ENCODE results near the gene PTGES2. TPM values are rescaled to one million over a fixed set of nuclear protein-coding genes. Genes with fewer than 3 reads are reported as not detected.
A peak's percentile ranks its signal among the peaks of the same experiment; 100 is the strongest.

The PTGES2 gene
- total RNA-seq, 2 experiments from 2014 or later, result 57.2 to 59.9 TPM

- ChIA-PET CTCF (interaction anchor here (0.8 to 5.4 kb wide), 8 partner anchors 9 to 127 kb away, joined by 3 to 39 read pairs (median 4); partner anchors contain the start of gene BBLN), POLR2A (no interaction called here)
- no peaks in the 10 kb centered on the region for H3K9me3 Mint-ChIP-seq
- H3K27ac Mint-ChIP-seq, result peak overlapping the region; percentile 43
- H3K36me3 Mint-ChIP-seq (ENCODE audit: low read depth), result peaks cover 6% of the 10 kb centered on the region
- peak overlapping the region; percentile 82 for H3K4me3 Mint-ChIP-seq
- DNase-seq, result no peak
- H3K27me3 Mint-ChIP-seq, result no peaks in the 10 kb centered on the region
- H3K4me1 Mint-ChIP-seq, result peaks cover 37% of the 10 kb centered on the region
Measured at GRCh38 chr9:128125580-128126354, 1.8 kb downstream of the PTGES2 start.

DNA sequence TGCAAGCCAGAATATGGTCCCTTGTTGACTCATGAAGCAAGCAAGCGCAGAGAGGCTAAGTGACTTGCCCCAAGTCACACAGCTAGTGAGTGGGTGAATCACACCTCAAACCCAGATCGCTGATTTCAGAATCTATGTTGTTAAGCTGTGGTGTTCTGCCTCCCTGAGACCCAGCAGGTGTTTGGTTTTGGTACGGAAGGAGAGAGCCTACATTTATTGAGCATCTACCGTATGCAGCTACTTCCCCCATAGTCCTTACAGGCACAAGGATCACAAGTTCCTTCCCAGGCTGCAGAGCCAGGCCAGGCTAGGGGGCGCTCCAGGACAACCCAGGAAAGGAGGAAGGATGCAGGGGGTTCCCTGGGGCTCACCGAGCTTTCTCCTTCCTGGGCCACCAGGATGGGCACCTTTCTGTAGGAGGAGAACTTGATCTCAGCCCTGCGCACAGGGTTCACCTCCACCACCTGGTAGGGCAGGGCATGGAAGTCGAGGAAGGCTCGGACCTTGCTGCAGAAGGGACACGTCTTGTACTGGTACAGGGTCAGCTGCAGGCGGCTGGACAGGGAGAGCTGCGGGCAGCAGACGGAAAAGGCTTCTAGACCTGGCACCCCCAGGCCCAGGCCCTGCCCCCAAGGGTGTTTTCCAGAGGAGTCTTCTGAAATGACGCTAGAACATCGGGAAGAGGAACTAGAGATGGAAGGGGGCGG is 2.5 kb downstream of the PTGES2 start:
- peaks cover 37% of the 10 kb centered on the region for H3K4me1 Mint-ChIP-seq
- H3K4me3 Mint-ChIP-seq, result peak overlapping the region; percentile 34
- peak overlapping the region; percentile 13 for H3K27ac Mint-ChIP-seq
- CTCF ChIA-PET, result interaction anchor here (0.7 to 5.4 kb wide), 8 partner anchors 8 to 208 kb away, joined by 3 to 39 read pairs (median 4); partner anchors contain the start of gene ST6GALNAC4
- peaks cover 6% of the 10 kb centered on the region for H3K36me3 Mint-ChIP-seq (ENCODE audit: low read depth)
- peak; percentile 53 for DNase-seq
- H3K27me3 Mint-ChIP-seq, result no peaks in the 10 kb centered on the region
- POLR2A ChIA-PET, result no interaction called here
- no peaks in the 10 kb centered on the region for H3K9me3 Mint-ChIP-seq

GRCh38 chr9:128124451-128124850 is 3.1 kb downstream of the PTGES2 start:
- H3K36me3 Mint-ChIP-seq (ENCODE audit: low read depth), result peaks cover 6% of the 10 kb centered on the region
- no peaks in the 10 kb centered on the region for H3K27me3 Mint-ChIP-seq
- CTCF ChIA-PET, result interaction anchor here (0.7 to 2.2 kb wide), 6 partner anchors 17 to 207 kb away, joined by 3 to 6 read pairs (median 3); partner anchors contain the start of gene ST6GALNAC4
- no peak for DNase-seq
- POLR2A ChIA-PET, result no interaction called here
- H3K4me1 Mint-ChIP-seq, result peaks cover 33% of the 10 kb centered on the region
- no peak overlapping the region for H3K27ac Mint-ChIP-seq
- no peaks in the 10 kb centered on the region for H3K9me3 Mint-ChIP-seq
- peak overlapping the region; percentile 34 for H3K4me3 Mint-ChIP-seq

DNA sequence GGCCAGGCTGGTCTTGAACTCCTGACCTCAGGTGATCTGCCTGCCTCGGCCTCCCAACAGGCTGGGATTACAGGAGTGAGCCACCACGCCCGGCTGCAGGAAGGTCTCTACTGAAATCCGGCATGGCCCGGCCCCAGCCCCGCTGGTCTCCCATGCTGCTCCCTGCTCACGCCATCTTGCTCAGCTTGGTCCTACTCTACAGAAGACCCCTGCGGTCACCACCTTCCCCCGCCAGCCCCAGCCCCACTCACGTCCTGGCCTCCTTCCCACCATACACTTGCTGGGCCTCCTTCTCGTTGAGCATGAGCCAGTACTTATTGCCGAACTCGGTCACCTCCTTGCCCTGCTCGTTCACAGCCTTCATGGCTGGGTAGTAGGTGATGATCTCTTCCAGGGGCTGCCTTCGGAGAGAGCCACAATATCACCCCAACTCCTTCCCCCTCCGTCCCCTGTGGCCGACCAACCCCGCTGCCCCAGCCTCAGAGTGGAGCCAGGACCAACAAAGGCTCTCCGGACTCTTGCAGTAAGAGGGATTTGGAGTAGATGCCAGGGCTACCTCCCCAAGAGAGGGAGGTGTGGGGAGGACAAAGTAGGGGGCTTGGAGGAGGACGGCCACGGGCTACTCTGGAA is 4.0 kb downstream of the PTGES2 start:
- peaks cover 27% of the 10 kb centered on the region for H3K4me1 Mint-ChIP-seq
- no peak overlapping the region for H3K4me3 Mint-ChIP-seq
- no peak for DNase-seq
- no peak overlapping the region for H3K27ac Mint-ChIP-seq
- no peaks in the 10 kb centered on the region for H3K9me3 Mint-ChIP-seq
- ChIA-PET CTCF (interaction anchor here (0.7 kb wide), 1 partner anchor 23 kb away, joined by 3 read pairs; no protein-coding TSS in a partner anchor), POLR2A (no interaction called here)
- no peaks in the 10 kb centered on the region for H3K27me3 Mint-ChIP-seq
- peaks cover 6% of the 10 kb centered on the region for H3K36me3 Mint-ChIP-seq (ENCODE audit: low read depth)

GRCh38 chr9:128122809-128123175 is 4.7 kb downstream of the PTGES2 start:
- no peak overlapping the region for H3K4me3 Mint-ChIP-seq
- H3K4me1 Mint-ChIP-seq, result peaks cover 28% of the 10 kb centered on the region
- no peaks in the 10 kb centered on the region for H3K27me3 Mint-ChIP-seq
- no peak for DNase-seq
- H3K9me3 Mint-ChIP-seq, result no peaks in the 10 kb centered on the region
- ChIA-PET POLR2A (no interaction called here), CTCF (no interaction called here)
- peaks cover 3% of the 10 kb centered on the region for H3K36me3 Mint-ChIP-seq (ENCODE audit: low read depth)
- no peak overlapping the region for H3K27ac Mint-ChIP-seq

- peaks cover 33% of the 10 kb centered on the region for H3K4me1 Mint-ChIP-seq
- H3K9me3 Mint-ChIP-seq, result no peaks in the 10 kb centered on the region
- ChIA-PET POLR2A (no interaction called here), CTCF (no interaction called here)
- H3K4me3 Mint-ChIP-seq, result no peak overlapping the region
- no peak for DNase-seq
- H3K36me3 Mint-ChIP-seq (ENCODE audit: low read depth), result peaks cover 3% of the 10 kb centered on the region
- no peaks in the 10 kb centered on the region for H3K27me3 Mint-ChIP-seq
- no peak overlapping the region for H3K27ac Mint-ChIP-seq
Measured at GRCh38 chr9:128121924-128122808, 5.4 kb downstream of the PTGES2 start.

DNA sequence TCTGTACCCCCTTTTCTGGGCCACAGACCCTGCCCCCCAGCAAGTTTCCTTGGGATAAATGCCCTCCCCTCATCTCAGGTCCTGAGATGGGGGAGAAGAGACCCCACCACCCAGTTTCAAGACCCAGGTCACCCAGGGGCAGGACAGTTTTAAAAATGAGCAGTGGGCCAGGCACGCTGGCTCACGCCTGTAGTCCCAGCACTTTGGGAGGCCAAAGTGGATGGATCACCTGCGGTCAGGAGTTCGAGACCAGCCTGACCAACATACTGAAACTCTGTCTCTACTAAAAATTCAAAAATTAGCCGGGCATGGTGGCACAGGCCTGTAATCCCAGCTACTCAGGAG is 6.1 kb downstream of the PTGES2 start:
- CTCF ChIA-PET, result no interaction called here
- H3K9me3 Mint-ChIP-seq, result no peaks in the 10 kb centered on the region
- DNase-seq, result no peak
- H3K4me3 Mint-ChIP-seq, result no peak overlapping the region
- no peaks in the 10 kb centered on the region for H3K27me3 Mint-ChIP-seq
- peaks cover 31% of the 10 kb centered on the region for H3K4me1 Mint-ChIP-seq
- POLR2A ChIA-PET, result no interaction called here
- H3K27ac Mint-ChIP-seq, result no peak overlapping the region
- peaks cover 3% of the 10 kb centered on the region for H3K36me3 Mint-ChIP-seq (ENCODE audit: low read depth)

GRCh38 chr9:128120741-128121465 is 6.6 kb downstream of the PTGES2 start:
- CTCF ChIA-PET, result interaction anchor here (0.7 kb wide), 1 partner anchor 1894 kb away, joined by 3 read pairs; no protein-coding TSS in a partner anchor
- Mint-ChIP-seq H3K9me3 (no peaks in the 10 kb centered on the region), H3K36me3 (ENCODE audit: low read depth) (peaks cover 3% of the 10 kb centered on the region), H3K27me3 (no peaks in the 10 kb centered on the region), H3K4me3 (no peak overlapping the region), H3K27ac (no peak overlapping the region), H3K4me1 (peaks cover 26% of the 10 kb centered on the region)
- POLR2A ChIA-PET, result no interaction called here
- no peak for DNase-seq

DNA sequence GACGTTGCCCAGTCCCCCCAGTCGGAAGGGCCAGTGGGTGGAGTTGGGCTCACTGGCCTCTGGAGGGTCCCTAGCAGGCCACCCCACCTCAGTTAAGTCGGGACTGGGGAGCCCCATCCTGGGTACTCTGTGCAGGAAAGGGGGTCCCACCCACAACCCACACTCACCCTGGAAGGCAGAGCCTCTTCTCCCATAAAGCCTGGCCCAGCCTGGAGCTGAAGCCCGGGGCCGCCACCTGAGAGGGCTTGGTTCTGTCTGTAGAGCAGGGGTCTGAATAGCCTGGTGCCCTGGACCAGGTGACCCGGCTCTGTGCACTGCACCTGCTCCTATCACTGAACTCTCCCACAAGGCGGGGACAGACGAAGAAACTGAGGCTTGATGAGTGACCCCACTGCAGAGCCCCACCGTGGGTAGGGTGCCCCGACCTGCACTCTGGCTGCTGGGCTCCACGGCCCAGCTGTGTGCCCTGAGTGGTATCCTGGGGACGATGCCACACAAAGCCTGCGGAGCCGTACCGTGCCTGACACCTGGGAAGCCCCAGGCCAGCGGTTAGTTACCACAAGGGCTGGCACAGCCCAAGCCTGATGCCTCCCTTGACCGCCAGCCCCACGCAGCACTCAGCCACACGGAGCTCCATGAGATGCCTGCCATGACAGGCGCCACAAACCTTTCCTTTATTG is 7.3 kb downstream of the PTGES2 start:
- no peaks in the 10 kb centered on the region for H3K9me3 Mint-ChIP-seq
- no peak overlapping the region for H3K4me3 Mint-ChIP-seq
- H3K36me3 Mint-ChIP-seq (ENCODE audit: low read depth), result peaks cover 3% of the 10 kb centered on the region
- no peaks in the 10 kb centered on the region for H3K27me3 Mint-ChIP-seq
- H3K27ac Mint-ChIP-seq, result no peak overlapping the region
- peaks cover 19% of the 10 kb centered on the region for H3K4me1 Mint-ChIP-seq
- DNase-seq, result no peak
- ChIA-PET CTCF (interaction anchor here (0.7 to 0.9 kb wide), 2 partner anchors 33 to 1893 kb away, joined by 3 read pairs; no protein-coding TSS in a partner anchor), POLR2A (no interaction called here)

DNA sequence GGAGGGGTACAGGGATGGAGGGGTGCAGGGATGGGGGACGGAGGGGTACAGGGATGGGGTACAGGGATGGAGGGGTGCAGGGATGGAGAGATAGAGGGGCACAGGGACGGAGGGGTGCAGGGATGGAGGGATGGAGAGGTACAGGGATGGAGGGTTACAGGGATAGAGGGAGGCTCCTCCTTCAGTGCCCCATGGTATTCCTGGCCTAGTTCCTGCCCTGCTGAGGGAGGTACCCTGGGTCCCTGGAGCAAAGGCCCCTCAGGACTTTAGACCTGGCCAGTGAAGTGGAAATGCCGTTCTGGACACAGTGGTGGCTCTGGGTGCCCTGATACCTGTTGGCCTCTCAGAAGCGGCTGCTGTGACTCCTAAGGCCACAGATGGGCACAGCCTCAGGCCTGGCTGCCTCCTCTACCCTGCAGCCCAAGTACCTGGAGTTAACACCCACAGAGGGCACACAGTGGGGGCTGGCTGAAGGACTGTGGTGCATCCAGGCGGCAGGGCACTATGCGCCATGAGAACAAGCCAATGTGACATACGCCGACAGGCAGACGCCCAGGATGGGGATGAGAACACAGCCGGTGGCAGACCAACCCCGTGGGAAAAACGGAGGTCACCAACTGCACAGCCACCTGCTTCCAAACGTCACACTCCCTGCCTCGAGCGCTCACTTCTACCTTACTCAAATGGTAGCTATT is 8.4 kb downstream of the PTGES2 start:
- H3K9me3 Mint-ChIP-seq, result no peaks in the 10 kb centered on the region
- H3K27ac Mint-ChIP-seq, result no peak overlapping the region
- no peak for DNase-seq
- CTCF ChIA-PET, result interaction anchor here (0.9 kb wide), 1 partner anchor 34 kb away, joined by 3 read pairs; no protein-coding TSS in a partner anchor
- H3K4me3 Mint-ChIP-seq, result no peak overlapping the region
- POLR2A ChIA-PET, result no interaction called here
- no peaks in the 10 kb centered on the region for H3K27me3 Mint-ChIP-seq
- H3K36me3 Mint-ChIP-seq (ENCODE audit: low read depth), result no peaks in the 10 kb centered on the region
- peaks cover 11% of the 10 kb centered on the region for H3K4me1 Mint-ChIP-seq

DNA sequence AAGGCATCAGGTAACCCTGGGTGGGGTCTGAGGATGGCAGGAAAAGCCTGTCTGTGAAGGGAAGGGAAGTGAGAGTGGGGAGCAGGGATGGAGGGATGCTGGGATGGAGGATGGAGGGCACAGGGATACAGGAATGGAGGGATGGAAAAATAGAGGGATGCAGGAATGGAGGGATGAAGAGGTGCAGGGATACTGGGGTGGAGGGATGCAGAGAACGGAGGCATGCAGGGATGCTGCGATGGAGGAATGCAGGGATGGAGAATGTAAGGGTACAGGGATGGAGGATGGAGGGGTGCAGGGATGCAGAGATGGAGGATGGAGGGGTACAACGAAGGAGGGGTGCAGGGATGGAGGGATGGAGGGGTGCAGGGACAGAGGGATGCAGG is 9.1 kb downstream of the PTGES2 start:
- Mint-ChIP-seq H3K36me3 (ENCODE audit: low read depth) (peaks cover 2% of the 10 kb centered on the region), H3K27me3 (no peaks in the 10 kb centered on the region), H3K4me3 (no peak overlapping the region), H3K4me1 (peaks cover 11% of the 10 kb centered on the region), H3K9me3 (no peaks in the 10 kb centered on the region), H3K27ac (no peak overlapping the region)
- ChIA-PET CTCF (interaction anchor here (0.8 to 4.2 kb wide), 14 partner anchors 9 to 176 kb away, joined by 3 to 54 read pairs (median 6); partner anchors contain the start of genes EEIG1 and PTGES2), POLR2A (no interaction called here)
- no peak for DNase-seq

Data from activated CD4-positive, alpha-beta T cell treated with anti-CD3 and anti-CD28 coated beads, Interleukin-2, amount 10 ng/mL, durations not matched to agents 7 days and 5 days (primary cell).